H9 (cell line): ENCODE results near the gene STK11. TPM values are rescaled to one million over a fixed set of nuclear protein-coding genes. Genes with fewer than 3 reads are reported as not detected.

Source experiments
- DNase-seq: peaks from one replicate; pipeline ENCODE4 v3.0.0-alpha.2; 2017
- H2AFZ ChIP-seq: one replicate; pipeline ENCODE4 v1.6.1; 2013; ENCODE audit warnings: mild to moderate bottlenecking, low read length, control low read depth, moderate library complexity
- H2AK5ac ChIP-seq: 2 replicates; pipeline ENCODE4 v1.6.1; 2013; ENCODE audit warnings: low read length, control low read depth, mixed read lengths; ENCODE audit not compliant: insufficient read length
- H2BK120ac ChIP-seq: one replicate; pipeline ENCODE4 v1.6.1; 2013; ENCODE audit warnings: low read depth, mild to moderate bottlenecking, low read length, control low read depth, inconsistent platforms; ENCODE audit not compliant: poor library complexity, severe bottlenecking
- H2BK12ac ChIP-seq: 2 replicates; pipeline ENCODE4 v1.6.1; 2013; ENCODE audit warnings: low read length, control low read depth, mixed read lengths, low read depth; ENCODE audit not compliant: insufficient read length
- H2BK15ac ChIP-seq: 2 replicates; pipeline ENCODE4 v1.6.1; 2013; ENCODE audit warnings: low read depth, low read length, control low read depth
- H2BK20ac ChIP-seq: one replicate; pipeline ENCODE4 v1.6.1; 2013; ENCODE audit warnings: low read depth, mild to moderate bottlenecking, low read length, control low read depth, inconsistent platforms; ENCODE audit not compliant: poor library complexity, severe bottlenecking
- H2BK5ac ChIP-seq: 2 replicates; pipeline ENCODE4 v1.6.1; 2013; ENCODE audit warnings: low read length, control low read depth, mixed read lengths; ENCODE audit not compliant: insufficient read length
- H3K14ac ChIP-seq: 2 replicates; pipeline ENCODE4 v1.6.1; 2013; ENCODE audit warnings: low read length, control low read depth; ENCODE audit not compliant: insufficient read depth
- H3K18ac ChIP-seq: 2 replicates; pipeline ENCODE4 v1.6.1; 2013; ENCODE audit warnings: low read depth, mild to moderate bottlenecking, mixed read lengths, low read length, control low read depth; ENCODE audit not compliant: insufficient read length
- H3K23ac ChIP-seq: 2 replicates; pipeline ENCODE4 v1.6.1; 2013; ENCODE audit warnings: low read length, control low read depth, mixed read lengths, low read depth; ENCODE audit not compliant: insufficient read length
- H3K23me2 ChIP-seq: 2 replicates; pipeline ENCODE4 v1.6.1; 2013; ENCODE audit warnings: low read depth, mild to moderate bottlenecking, mixed read lengths, low read length, control low read depth; ENCODE audit not compliant: insufficient read length, poor library complexity, severe bottlenecking
- H3K27ac ChIP-seq: 2 replicates; pipeline ENCODE4 v1.5.1; 2013; ENCODE audit warnings: low read length, control low read depth, mixed read lengths, low read depth; ENCODE audit not compliant: insufficient read length
- H3K27me3 ChIP-seq: 2 replicates; pipeline ENCODE4 v1.6.1; 2013; ENCODE audit warnings: low read length, control low read depth, inconsistent platforms; ENCODE audit not compliant: insufficient read depth
- H3K4ac ChIP-seq: 2 replicates; pipeline ENCODE4 v1.6.1; 2013; ENCODE audit warnings: low read depth, mild to moderate bottlenecking, control low read depth, inconsistent platforms, low read length, moderate library complexity
- H3K4me1 ChIP-seq: 2 replicates; pipeline ENCODE4 v1.6.1; 2013; ENCODE audit warnings: low read length, control low read depth, inconsistent platforms; ENCODE audit not compliant: insufficient read depth
- H3K4me2 ChIP-seq: 2 replicates; pipeline ENCODE4 v1.6.1; 2013; ENCODE audit warnings: low read length, control low read depth, mixed read lengths; ENCODE audit not compliant: insufficient read length, insufficient read depth
- H3K56ac ChIP-seq: 2 replicates; pipeline ENCODE4 v1.6.1; 2013; ENCODE audit warnings: low read depth, mild to moderate bottlenecking, mixed read lengths, low read length, control low read depth; ENCODE audit not compliant: insufficient read length
- H3K79me1 ChIP-seq: 2 replicates; pipeline ENCODE4 v1.6.1; 2013; ENCODE audit warnings: low read depth, mild to moderate bottlenecking, moderate library complexity, low read length, control low read depth, inconsistent platforms; ENCODE audit not compliant: insufficient read depth, poor library complexity, severe bottlenecking
- H3K79me2 ChIP-seq: 2 replicates; pipeline ENCODE4 v1.6.1; 2013; ENCODE audit warnings: low read length, control low read depth, inconsistent platforms; ENCODE audit not compliant: insufficient read depth
- H3K9ac ChIP-seq: 2 replicates; pipeline ENCODE4 v1.6.1; 2013; ENCODE audit warnings: low read length, control low read depth, mixed read lengths; ENCODE audit not compliant: insufficient read length; ENCODE audit errors: extremely low read depth
- H3K9me3 ChIP-seq: one replicate; pipeline ENCODE4 v1.6.1; 2013; ENCODE audit warnings: low read depth, low read length, inconsistent platforms; ENCODE audit not compliant: control insufficient read depth
- H3T11ph ChIP-seq: one replicate; pipeline ENCODE4 v1.6.1; 2013; ENCODE audit warnings: mild to moderate bottlenecking, low read length, control low read depth, inconsistent platforms
- H4K20me1 ChIP-seq: one replicate; pipeline ENCODE4 v1.6.1; 2013; ENCODE audit not compliant: control insufficient read depth, insufficient read length, insufficient read depth
- H4K5ac ChIP-seq: 2 replicates; pipeline ENCODE4 v1.6.1; 2013; ENCODE audit warnings: low read depth, mild to moderate bottlenecking, mixed read lengths, low read length, control low read depth; ENCODE audit not compliant: insufficient read length
- H4K8ac ChIP-seq: replicated peaks from 2 replicates; pipeline ENCODE4 v1.6.1; 2013; ENCODE audit warnings: low read length, control low read depth, mixed read lengths, low read depth; ENCODE audit not compliant: insufficient read length
- H4K91ac ChIP-seq: 2 replicates; pipeline ENCODE4 v1.6.1; 2013; ENCODE audit warnings: low read depth, mild to moderate bottlenecking, moderate library complexity, mixed read lengths, low read length, control low read depth; ENCODE audit not compliant: insufficient read length
- H3K27ac Mint-ChIP-seq, 3 experiments: 2 replicates in 2 of 3; 3 replicates in 1 of 3; pipeline ENCODE4 v1.8.0; 2020 to 2021; ENCODE audit warnings: mixed read lengths in 3 of 3, mild to moderate bottlenecking in 1 of 3, moderate library complexity in 1 of 3
- H3K27me3 Mint-ChIP-seq: 2 replicates; pipeline ENCODE4 v1.8.0; 2021; ENCODE audit warnings: low read depth, mild to moderate bottlenecking, moderate library complexity, mixed read lengths
- H3K36me3 Mint-ChIP-seq, 3 experiments: 2 replicates in 2 of 3; 3 replicates in 1 of 3; pipeline ENCODE4 v1.8.0; 2020 to 2021; ENCODE audit warnings: low read depth in 3 of 3, mixed read lengths in 3 of 3; ENCODE audit not compliant: insufficient read depth in 1 of 3
- H3K4me1 Mint-ChIP-seq, 2 experiments: 2 replicates each; pipeline ENCODE4 v1.8.0; 2020; ENCODE audit warnings: mixed read lengths in 2 of 2
- H3K4me3 Mint-ChIP-seq, 2 experiments: 2 replicates in 1 of 2; 3 replicates in 1 of 2; pipeline ENCODE4 v1.8.0; 2020 to 2021; ENCODE audit warnings: mild to moderate bottlenecking in 2 of 2, mixed read lengths in 2 of 2, moderate library complexity in 1 of 2
- H3K9me3 Mint-ChIP-seq, 2 experiments: 2 replicates in 1 of 2; 3 replicates in 1 of 2; pipeline ENCODE4 v1.8.0; 2020; ENCODE audit warnings: mild to moderate bottlenecking in 2 of 2, mixed read lengths in 2 of 2, moderate library complexity in 1 of 2
- CTCF ChIP-seq: fragments of 200-600 bp; sonication (generic); conservative IDR thresholded peaks from 3 replicates; pipeline ENCODE4 v1.8.0; 2021; ENCODE audit warnings: antibody characterized with exemption, mild to moderate bottlenecking
- WGBS: extraction: QIAGEN DNeasy Blood & Tissue Kit; methylation state at CpG from one replicate; pipeline ENCODE4 v1.1.7; 2013; ENCODE audit warnings: missing lambda C conversion rate, low lambda C conversion rate, mixed read lengths; ENCODE audit not compliant: insufficient read length; ENCODE audit errors: extremely low coverage; 5-methylcytosine and 5-hydroxymethylcytosine counted together
- total RNA-seq: library from RNA; stranded (reverse); gene quantifications from 2 replicates; pipeline ENCODE4 v1.2.1, GENCODE V29; 2021

Gene STK11
- total RNA-seq, 1 experiment from 2014 or later: 74.3 TPM

GRCh38 chr19:1161716-1162115, 43.9 kb upstream of the STK11 start:
- H4K20me1 ChIP-seq: no peaks in the 10 kb centered on the region
- H3K79me1 ChIP-seq: peaks cover 8% of the 10 kb centered on the region
- H3K14ac ChIP-seq: no peak overlapping the region
- no peak overlapping the region for H3T11ph ChIP-seq
- H3K4ac ChIP-seq: no peak overlapping the region
- Mint-ChIP-seq H3K9me3 (no peaks in the 10 kb centered on the region), H3K36me3 (peaks cover 0 to 2% (median 1%) of the 10 kb centered on the region in 3 experiments; a peak in 3 of 7 replicates), H3K4me3 (no peak overlapping the region; a peak in 1 of 5 replicates), H3K27ac (peak overlapping the region in 1 of 3 experiments; percentile 89; a peak in 4 of 7 replicates), H3K4me1 (peaks cover 9 to 12% of the 10 kb centered on the region in 2 experiments), H3K27me3 (no peaks in the 10 kb centered on the region; the same call in 1 of the 2 replicates)
- no peak overlapping the region for H3K18ac ChIP-seq
- H2BK5ac ChIP-seq: no peak overlapping the region
- no peaks in the 10 kb centered on the region for H3K23me2 ChIP-seq
- no peaks in the 10 kb centered on the region for H3K27me3 ChIP-seq
- H3K79me2 ChIP-seq: no peaks in the 10 kb centered on the region; the same call in 1 of the 2 replicates
- no peak overlapping the region for H3K9ac ChIP-seq
- no peak overlapping the region for H3K4me2 ChIP-seq
- no peak overlapping the region for H4K91ac ChIP-seq
- H3K27ac ChIP-seq: no peak overlapping the region
- no peak overlapping the region for H2BK12ac ChIP-seq
- H2BK15ac ChIP-seq: no peak overlapping the region
- no peak overlapping the region for H2AK5ac ChIP-seq
- H2BK120ac ChIP-seq: no peak overlapping the region
- DNase-seq: no peak
- WGBS: no CpG with 5 or more reads among the region's 18 CpGs
- no peaks in the 10 kb centered on the region for H3K9me3 ChIP-seq
- no peak overlapping the region for H2AFZ ChIP-seq
- TF ChIP-seq CTCF: no peak
- H3K56ac ChIP-seq: no peak overlapping the region
- H3K23ac ChIP-seq: no peak overlapping the region
- H4K8ac ChIP-seq: no peak overlapping the region
- H3K4me1 ChIP-seq: no peaks in the 10 kb centered on the region
- H4K5ac ChIP-seq: no peak overlapping the region
- no peak overlapping the region for H2BK20ac ChIP-seq
